GM12878 (cell line): ENCODE measurements around the gene CRYBA2. TPM values are rescaled to one million over a fixed set of nuclear protein-coding genes. Genes with fewer than 3 reads are reported as not detected.

Experiments
- ATAC-seq: fragments of 200-7000 bp; cut with Tn5 transposase; 3 replicates; pipeline ENCODE4 v1.9.1; 2020; ENCODE audit warnings: mild to moderate bottlenecking, moderate library complexity
- BruUV-seq: library from RNA; stranded (reverse); fragments of 400-500 nt; replicated peaks from 2 replicates; lab custom pipeline; 2021; lab: Mats Ljungman, UMichigan
- CTCF ChIA-PET: fragments of 300-600 bp; sonication (Branson Sonifier 250); formaldehyde crosslinking; extraction: SDS; loops from one replicate; lab custom pipeline; 2021; ENCODE audit warnings: inconsistent platforms; lab: Yijun Ruan, JAX
- POLR2A ChIA-PET: fragments of 350-600 bp; formaldehyde crosslinking; extraction: SDS; loops from one replicate; lab custom pipeline; 2021; ENCODE audit warnings: inconsistent platforms; lab: Charles Lee
- RAD21 ChIA-PET: fragments of 300-600 bp; sonication (Branson Sonifier 250); formaldehyde crosslinking; loops from one replicate; lab custom pipeline; 2023; ENCODE audit warnings: antibody characterized with exemption; ENCODE audit not compliant: unreplicated experiment; lab: Charles Lee
- SMC1A ChIA-PET: fragments of 300-600 bp; sonication (Branson Sonifier 250); formaldehyde crosslinking; loops from one replicate; lab custom pipeline; 2023; ENCODE audit not compliant: unreplicated experiment, uncharacterized antibody; lab: Charles Lee
- DNase-seq: peaks from one replicate; pipeline ENCODE4 v3.0.0-alpha.2; 2011; ENCODE audit warnings: low read depth, low spot score
- FAIRE-seq: peaks from 3 replicates; lab custom pipeline; 2011; peaks lifted over from hg19 to GRCh38; lab: Jason Lieb, UNC
- H2AFZ ChIP-seq: 2 replicates; pipeline ENCODE4 v1.6.0; 2011; ENCODE audit warnings: low read depth, low read length, control low read depth; ENCODE audit not compliant: control insufficient read depth
- H3K27ac ChIP-seq: 2 replicates; pipeline ENCODE4 v1.5.1; 2011; ENCODE audit warnings: control low read depth; ENCODE audit not compliant: control insufficient read depth, insufficient read depth
- H3K27me3 ChIP-seq, 2 experiments: replicated peaks in 1 of 2; 2 replicates each; pipeline versions ENCODE4 v1.6.0 to v1.6.1; 2011; ENCODE audit warnings: low read length in 1 of 2; ENCODE audit not compliant: control insufficient read depth in 2 of 2, insufficient read depth in 2 of 2
- H3K36me3 ChIP-seq, 2 experiments: 2 replicates each; pipeline ENCODE4 v1.5.1; 2011; ENCODE audit warnings: low read length in 1 of 2; ENCODE audit not compliant: control insufficient read depth in 2 of 2, insufficient read depth in 2 of 2
- H3K4me1 ChIP-seq: 2 replicates; pipeline ENCODE4 v1.6.1; 2011; ENCODE audit warnings: mild to moderate bottlenecking, low read length, moderate library complexity, mixed read lengths; ENCODE audit not compliant: control insufficient read depth, insufficient read depth
- H3K4me2 ChIP-seq: 2 replicates; pipeline ENCODE4 v1.6.0; 2011; ENCODE audit warnings: control low read depth; ENCODE audit not compliant: control insufficient read depth, insufficient read depth
- H3K4me3 ChIP-seq: fragments of 200-600 bp; sonication (generic); 2 replicates; pipeline ENCODE4 v1.5.1; 2016
- H3K79me2 ChIP-seq: 2 replicates; pipeline ENCODE4 v1.6.0; 2011; ENCODE audit warnings: low read length; ENCODE audit not compliant: control insufficient read depth, insufficient read depth
- H3K9ac ChIP-seq: 2 replicates; pipeline ENCODE4 v1.8.0; 2011; ENCODE audit warnings: low read length, control low read depth, mixed read lengths; ENCODE audit not compliant: control insufficient read depth, insufficient read depth
- H3K9me3 ChIP-seq: replicated peaks from 3 replicates; pipeline ENCODE4 v1.5.1; 2011; ENCODE audit warnings: mild to moderate bottlenecking, low read length; ENCODE audit not compliant: control insufficient read depth, insufficient read depth
- H4K20me1 ChIP-seq: 2 replicates; pipeline ENCODE4 v1.6.0; 2011; ENCODE audit not compliant: control insufficient read depth, insufficient read depth
- BMI1 ChIP-seq: fragments of 450-650 bp; IDR thresholded peaks from 2 replicates; pipeline ENCODE4 v1.6.1; 2016; ENCODE audit warnings: mild to moderate bottlenecking, moderate library complexity, borderline replicate concordance
- BRCA1 ChIP-seq: IDR thresholded peaks from 2 replicates; pipeline ENCODE4 v1.6.1; 2011; ENCODE audit warnings: low read depth, low read length, improper control_type of control experiment
- CBX3 ChIP-seq: fragments of 200-600 bp; sonication (generic); IDR thresholded peaks from 2 replicates; pipeline ENCODE4 v1.6.1; 2016; ENCODE audit warnings: low read depth, borderline replicate concordance
- CHD2 ChIP-seq: IDR thresholded peaks from 2 replicates; pipeline ENCODE4 v1.6.1; 2011; ENCODE audit warnings: low read depth, low read length, improper control_type of control experiment, borderline replicate concordance
- EZH2 ChIP-seq: IDR thresholded peaks from 2 replicates; pipeline ENCODE4 v1.6.1; 2012; ENCODE audit warnings: low read depth, mild to moderate bottlenecking, control low read depth, inconsistent platforms, low read length, borderline replicate concordance; ENCODE audit not compliant: control insufficient read depth
- FOS ChIP-seq: IDR thresholded peaks from 3 replicates; pipeline ENCODE4 v1.6.1; 2011; ENCODE audit warnings: borderline replicate concordance; ENCODE audit not compliant: insufficient read length; ENCODE audit errors: extremely low read depth
- HDAC2 ChIP-seq: fragments of 200-600 bp; sonication (generic); IDR thresholded peaks from 2 replicates; pipeline ENCODE4 v1.6.1; 2017
- JUNB ChIP-seq: IDR thresholded peaks from 2 replicates; pipeline ENCODE4 v1.6.1; 2016; ENCODE audit warnings: antibody characterized with exemption, mild to moderate bottlenecking
- PAX8 ChIP-seq: fragments of 450-650 bp; IDR thresholded peaks from 2 replicates; pipeline ENCODE4 v1.6.1; 2017; ENCODE audit warnings: mild to moderate bottlenecking, moderate library complexity
- RELA ChIP-seq: fragments of 450-650 bp; IDR thresholded peaks from 2 replicates; pipeline ENCODE4 v1.8.0; 2014; ENCODE audit warnings: borderline replicate concordance; ENCODE audit not compliant: partially characterized antibody
- SIX5 ChIP-seq: IDR thresholded peaks from 2 replicates; pipeline ENCODE4 v1.6.1; 2011; ENCODE audit warnings: mild to moderate bottlenecking, low read depth, low read length, moderate library complexity; ENCODE audit not compliant: severe bottlenecking
- TCF7 ChIP-seq: IDR thresholded peaks from 2 replicates; pipeline ENCODE4 v1.6.1; 2014; ENCODE audit warnings: antibody characterized with exemption, borderline replicate concordance
- YY1 ChIP-seq: IDR thresholded peaks from 2 replicates; pipeline ENCODE4 v1.6.1; 2011; ENCODE audit warnings: low read depth, mild to moderate bottlenecking, low read length
- ZNF217 ChIP-seq: fragments of 450-650 bp; IDR thresholded peaks from 2 replicates; pipeline ENCODE4 v1.6.1; 2017; ENCODE audit warnings: antibody characterized with exemption, mild to moderate bottlenecking
- WGBS: methylation state at CpG from one replicate; pipeline ENCODE4 v1.1.6; 2016; ENCODE audit warnings: low lambda C conversion rate; ENCODE audit not compliant: insufficient replicate concordance, insufficient coverage; ENCODE audit errors: missing lambda C conversion rate; 5-methylcytosine and 5-hydroxymethylcytosine counted together
- in situ Hi-C: fragments of 300-500 bp; cut with MboI; formaldehyde crosslinking; loops from 9 replicates; pipeline ENCODE4 v1.14.3; 2018; ENCODE audit warnings: mixed read lengths
- intact Hi-C: fragments of 100-400 bp; cut with micrococcal nuclease; formaldehyde crosslinking; loops from one replicate; pipeline ENCODE4 v1.14.2; 2022; ENCODE audit not compliant: unreplicated experiment
- polyA plus RNA-seq, 11 experiments: library from polyadenylated mRNA; depleted of rRNA in 4 of 11; unstranded in 6 of 11; stranded (reverse) in 5 of 11; fragments of >200 nt; fragmentation: Nextera tagmentation in 4 of 11; fragmentation: Illumina TruSeq in 1 of 11; extraction: Ambion mirVana in 4 of 11; extraction: Trizol in 1 of 11; gene quantifications; 1 replicate in 1 of 11; 2 replicates in 10 of 11; pipeline versions ENCODE4 v1.2.1 to v1.2.3, GENCODE V29; 2011 to 2016; ENCODE audit warnings: inconsistent platforms in 2 of 11, missing spikeins in 2 of 11, low read depth in 1 of 11
- total RNA-seq, 4 experiments: library from RNA; depleted of rRNA in 3 of 4; stranded (reverse); fragments of >200 nt in 3 of 4; fragmentation: Illumina TruSeq in 1 of 4; extraction: Trizol in 1 of 4; gene quantifications; 2 replicates each; pipeline versions ENCODE4 v1.2.1 to v1.2.3, GENCODE V29; 2013 to 2021

The CRYBA2 gene
- total and polyA plus RNA-seq, 10 of the 15 experiments (the other 5 are each of a cell fraction or from before 2014, with no cell fraction given): not detected

GRCh38 chr2:219018726-219019125 is 25.5 kb upstream of the CRYBA2 start:
- H3K4me2 ChIP-seq: no peak overlapping the region
- H3K27ac ChIP-seq: no peak overlapping the region
- no peaks in the 10 kb centered on the region for H3K4me1 ChIP-seq
- no TSS peak for BruUV-seq
- no peak overlapping the region for H2AFZ ChIP-seq
- H3K9me3 ChIP-seq: no peaks in the 10 kb centered on the region
- no peak for TF ChIP-seq EZH2
- no peak for TF ChIP-seq HDAC2
- TF ChIP-seq RELA: no peak
- TF ChIP-seq CHD2: no peak
- no peak for TF ChIP-seq BRCA1
- no peak for TF ChIP-seq CBX3
- H3K27me3 ChIP-seq: peaks cover 2% of the 10 kb centered on the region in 2 experiments; a peak in 2 of 4 replicates
- in situ Hi-C loops (no loop called here), intact Hi-C loops (no loop called here)
- FAIRE-seq: no peak
- H4K20me1 ChIP-seq: no peaks in the 10 kb centered on the region
- RAD21 ChIA-PET: interaction anchor here (0.6 kb wide), 1 partner anchor 11 kb away, joined by 4 read pairs; no protein-coding TSS in a partner anchor
- SMC1A ChIA-PET: no interaction called here
- DNase-seq: no peak
- no peak overlapping the region for H3K9ac ChIP-seq
- POLR2A ChIA-PET: no interaction called here
- CTCF ChIA-PET: interaction anchor here (0.5 to 1.4 kb wide), 2 partner anchors 9 to 11 kb away, joined by 3 to 5 read pairs; no protein-coding TSS in a partner anchor
- ATAC-seq: no peak
- H3K36me3 ChIP-seq: no peaks in the 10 kb centered on the region
- 43% methylated on average over 10 of the region's 10 CpGs for WGBS
- H3K79me2 ChIP-seq: no peaks in the 10 kb centered on the region
- no peak overlapping the region for H3K4me3 ChIP-seq

- CTCF ChIA-PET: interaction anchor here (1.1 to 1.5 kb wide), 2 partner anchors 11 to 136 kb away, joined by 3 to 4 read pairs; no protein-coding TSS in a partner anchor
- H4K20me1 ChIP-seq: no peaks in the 10 kb centered on the region
- H3K4me1 ChIP-seq: no peaks in the 10 kb centered on the region
- H3K9me3 ChIP-seq: no peaks in the 10 kb centered on the region
- H3K4me2 ChIP-seq: no peak overlapping the region
- in situ Hi-C loops (no loop called here), intact Hi-C loops (no loop called here)
- no peaks in the 10 kb centered on the region for H3K79me2 ChIP-seq
- FAIRE-seq (no peak), DNase-seq (no peak), ATAC-seq (no peak)
- no peaks in the 10 kb centered on the region for H3K36me3 ChIP-seq
- H3K4me3 ChIP-seq: no peak overlapping the region
- POLR2A ChIA-PET: no interaction called here
- RAD21 ChIA-PET: no interaction called here
- SMC1A ChIA-PET: no interaction called here
- H2AFZ ChIP-seq: no peak overlapping the region
- H3K9ac ChIP-seq: no peak overlapping the region
- H3K27me3 ChIP-seq: peaks cover 1 to 2% of the 10 kb centered on the region in 2 experiments; a peak in 2 of 4 replicates
- TF ChIP-seq PAX8 (no peak), BMI1 (no peak), SIX5 (no peak), JUNB (no peak), ZNF217 (no peak), TCF7 (no peak), YY1 (no peak), FOS (no peak)
- no TSS peak for BruUV-seq
- H3K27ac ChIP-seq: no peak overlapping the region
- 14% methylated on average over 7 of the region's 7 CpGs for WGBS
Measured at GRCh38 chr2:219018286-219018685, 25.1 kb upstream of the CRYBA2 start.
